NCI-H2196 (cell line): Measurements from ENCODE around the gene NR6A1.

Experiments
- DNase-seq: peaks from one replicate; lab custom pipeline; 2025; ENCODE audit not compliant: unreplicated experiment; lab: John Stamatoyannopoulos, UW

The NR6A1 gene

GRCh38 chr9:124797343-124798103 lies 26.4 kb upstream of the NR6A1 start:
- no peak for DNase-seq

- no peak for DNase-seq
Observed at GRCh38 chr9:124795881-124796431, 24.8 kb upstream of the NR6A1 start.

DNA sequence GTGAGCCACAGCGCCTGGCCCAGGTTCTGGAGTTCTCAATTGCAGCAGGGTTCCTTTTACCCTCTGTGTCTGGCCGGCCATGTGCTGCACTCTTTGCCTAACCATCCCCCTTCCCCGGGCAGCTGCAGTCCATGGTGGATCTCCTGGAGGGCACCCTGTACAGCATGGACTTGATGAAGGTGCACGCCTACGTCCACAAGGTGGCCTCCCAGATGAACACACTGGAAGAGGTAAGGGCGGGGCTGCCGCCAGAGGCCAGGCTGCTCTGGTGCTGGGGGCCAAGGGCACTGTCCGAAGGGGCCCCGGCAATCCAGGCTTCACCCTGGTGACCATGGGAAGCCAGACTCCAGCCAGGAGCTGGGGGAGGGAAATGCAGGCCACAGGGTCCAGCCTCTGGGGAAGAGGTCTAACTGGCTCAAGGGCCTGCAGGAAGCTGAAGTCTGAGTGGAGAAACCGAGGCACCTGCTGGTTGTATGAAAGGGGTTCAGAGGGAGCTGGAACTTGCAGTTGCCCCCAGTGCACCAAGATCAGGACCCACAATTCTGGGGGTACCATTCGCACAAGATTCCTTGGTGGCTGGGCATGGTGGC lies 23.9 kb upstream of the NR6A1 start:
- no peak for DNase-seq

DNA sequence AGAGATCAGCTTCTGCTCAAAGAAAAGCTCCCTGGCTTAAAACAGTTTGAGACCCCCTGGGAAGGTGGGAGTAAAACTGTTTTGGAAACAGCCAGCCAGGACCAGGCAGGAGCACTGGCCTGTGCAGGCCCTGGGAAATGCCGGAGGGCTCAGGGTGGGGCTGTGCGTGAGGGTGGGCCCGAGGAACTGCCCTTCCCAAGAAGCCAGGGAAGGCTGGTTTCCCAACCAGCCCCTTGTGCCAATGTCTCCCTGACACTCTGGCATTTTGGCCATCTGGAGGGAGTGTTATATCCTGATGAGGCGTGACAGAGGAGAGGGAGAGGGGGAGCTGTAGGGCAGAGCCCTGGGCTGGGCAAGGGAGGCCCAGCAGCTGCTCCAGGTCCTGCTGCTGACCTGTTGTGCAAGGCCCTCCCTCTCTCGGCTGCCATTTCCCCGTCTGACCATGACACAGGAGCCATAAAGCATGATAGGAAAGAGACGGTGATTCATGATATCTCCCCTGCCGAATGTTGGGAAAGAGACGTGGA lies 22.0 kb upstream of the NR6A1 start:
- DNase-seq = no peak

GRCh38 chr9:124792257-124793014 lies 21.3 kb upstream of the NR6A1 start:
- no peak for DNase-seq

DNA sequence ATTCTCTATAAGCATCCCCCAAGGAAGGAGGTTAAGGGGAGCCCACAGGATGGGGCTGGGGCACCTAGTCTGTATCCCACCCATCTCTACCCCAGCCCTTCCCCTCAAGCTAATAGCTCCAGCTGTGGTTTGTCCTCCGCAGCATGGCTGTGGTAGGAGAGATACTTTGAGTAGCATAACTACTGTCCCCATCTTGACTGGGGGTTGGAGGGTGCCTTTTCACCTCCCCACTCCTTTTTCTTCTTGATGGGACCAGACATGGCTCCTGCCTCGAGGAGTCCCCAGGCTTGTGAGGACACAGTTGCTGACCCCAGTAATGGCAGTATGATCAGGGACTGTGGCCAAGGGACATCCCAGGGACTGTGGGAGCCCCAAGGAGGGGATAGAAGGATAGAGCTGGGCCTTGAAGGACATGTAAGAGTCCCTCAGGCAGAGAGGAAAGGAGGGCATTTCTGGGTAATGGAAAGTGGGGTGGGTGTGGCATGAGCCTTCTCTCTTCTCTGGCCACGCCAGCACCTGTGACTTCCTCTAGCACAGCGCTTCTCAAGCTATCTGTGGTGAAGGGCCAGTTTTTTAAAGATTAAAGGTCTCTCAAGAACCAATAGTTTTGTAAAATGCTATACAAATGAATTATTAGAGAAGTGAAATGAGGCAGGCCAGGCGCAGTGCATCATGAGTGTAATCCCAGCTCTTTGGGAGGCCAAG lies 19.8 kb upstream of the NR6A1 start:
- DNase-seq = no peak

DNA sequence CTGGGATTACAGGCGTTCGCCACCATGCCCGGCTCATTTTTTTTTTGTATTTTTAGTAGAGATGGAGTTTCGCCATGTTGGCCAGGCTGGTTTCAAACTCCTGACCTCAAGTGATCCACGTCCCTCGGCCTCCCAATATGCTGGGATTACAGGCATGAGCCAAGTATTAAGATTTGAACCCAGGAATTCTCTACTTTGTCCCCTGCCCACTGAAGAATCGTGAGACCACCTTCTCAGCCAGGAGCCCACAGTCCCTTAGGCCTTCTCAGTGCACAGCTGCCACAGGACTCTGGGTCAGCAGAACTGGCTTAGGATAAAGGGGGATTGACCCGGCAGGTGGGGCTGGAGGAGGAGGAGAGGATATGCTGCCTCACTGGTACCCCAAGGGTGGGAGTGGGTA lies 19.2 kb upstream of the NR6A1 start:
- DNase-seq = no peak

GRCh38 chr9:124789531-124789930 lies 18.4 kb upstream of the NR6A1 start:
- DNase-seq = no peak

DNA sequence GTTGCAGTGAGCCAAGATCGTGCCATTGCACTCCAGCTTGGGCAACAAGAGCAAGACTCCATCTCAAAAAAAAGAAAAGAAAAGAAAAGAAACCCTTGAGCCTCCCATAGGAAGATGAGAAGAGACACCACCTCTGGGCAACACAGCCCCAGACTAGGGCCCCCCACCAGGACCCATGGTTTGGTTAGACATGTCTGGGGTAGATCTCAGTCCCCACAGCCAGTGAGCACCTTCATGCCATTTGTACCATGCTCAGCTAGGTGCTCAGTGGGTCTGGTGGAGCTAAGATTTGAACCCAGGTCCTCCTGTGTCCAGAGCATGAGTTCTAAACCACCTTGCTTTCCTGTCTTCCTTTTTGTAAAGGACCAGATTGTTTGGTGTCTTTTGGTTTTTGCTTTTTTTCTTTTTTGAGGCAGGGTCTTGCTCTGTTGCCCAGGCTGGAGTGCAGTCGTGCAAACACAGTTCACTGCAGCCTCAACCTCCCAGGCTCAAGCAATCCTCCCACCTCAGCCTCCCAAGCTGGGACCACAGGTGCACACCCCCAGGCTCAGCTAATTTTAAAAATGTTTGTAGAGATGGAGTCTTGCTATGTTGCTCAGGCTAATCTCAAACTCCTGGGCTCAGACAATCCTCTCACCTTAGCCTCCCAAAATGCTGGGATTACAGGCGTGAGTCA lies 17.6 kb upstream of the NR6A1 start:
- no peak for DNase-seq

DNA sequence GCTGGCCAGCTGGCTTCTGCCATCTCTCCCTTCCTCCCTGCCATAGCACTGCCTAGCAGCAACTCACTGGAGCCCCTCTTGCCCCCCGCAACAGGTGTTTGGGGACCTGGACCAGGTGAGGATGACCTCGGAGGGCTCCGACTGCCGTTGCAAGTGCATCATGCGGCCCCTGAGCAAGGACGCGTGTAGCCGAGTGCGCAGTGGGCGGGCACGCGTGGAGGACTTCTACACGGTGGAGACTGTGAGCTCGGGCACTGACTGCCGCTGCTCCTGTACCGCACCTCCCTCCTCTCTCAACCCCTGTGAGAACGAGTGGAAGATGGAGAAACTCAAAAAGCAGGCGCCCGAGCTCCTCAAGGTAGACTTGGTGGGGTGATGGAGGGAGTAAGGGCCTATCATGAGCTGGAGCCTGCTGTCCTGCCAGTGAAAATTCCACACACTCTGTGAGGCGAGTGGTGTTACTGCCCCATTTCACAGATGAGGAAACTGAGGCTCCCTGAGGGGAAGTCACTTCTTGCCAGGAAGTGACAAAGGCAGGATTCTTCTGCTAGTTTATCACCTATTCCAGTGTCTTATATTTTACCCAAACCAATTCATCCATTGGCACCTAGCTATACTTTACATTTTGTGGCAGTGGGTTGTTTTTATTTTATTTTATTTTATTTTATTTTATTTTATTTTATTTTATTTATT lies 15.9 kb upstream of the NR6A1 start:
- DNase-seq = no peak

- no peak for DNase-seq
Observed at GRCh38 chr9:124784509-124784908, 13.4 kb upstream of the NR6A1 start.

DNA sequence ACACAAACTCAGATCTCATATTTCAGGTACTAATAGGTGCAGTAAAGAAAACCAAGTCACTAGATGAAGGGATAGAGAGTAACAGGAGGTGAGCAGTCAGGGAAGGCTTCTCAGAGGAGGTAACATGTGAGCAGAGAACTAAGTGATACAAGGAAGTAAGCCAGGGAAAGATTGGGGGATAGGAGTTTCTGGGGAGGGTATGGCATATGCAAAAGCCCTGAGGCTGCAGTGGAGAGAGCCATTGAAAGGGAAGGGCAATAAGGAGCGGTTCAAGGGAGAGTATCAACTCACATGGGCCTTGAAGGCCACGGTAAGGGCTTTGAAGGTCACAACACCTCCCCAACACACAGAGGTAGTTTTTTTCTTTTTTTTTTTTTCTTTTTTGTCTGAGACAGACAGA lies 12.7 kb upstream of the NR6A1 start:
- DNase-seq = no peak

DNA sequence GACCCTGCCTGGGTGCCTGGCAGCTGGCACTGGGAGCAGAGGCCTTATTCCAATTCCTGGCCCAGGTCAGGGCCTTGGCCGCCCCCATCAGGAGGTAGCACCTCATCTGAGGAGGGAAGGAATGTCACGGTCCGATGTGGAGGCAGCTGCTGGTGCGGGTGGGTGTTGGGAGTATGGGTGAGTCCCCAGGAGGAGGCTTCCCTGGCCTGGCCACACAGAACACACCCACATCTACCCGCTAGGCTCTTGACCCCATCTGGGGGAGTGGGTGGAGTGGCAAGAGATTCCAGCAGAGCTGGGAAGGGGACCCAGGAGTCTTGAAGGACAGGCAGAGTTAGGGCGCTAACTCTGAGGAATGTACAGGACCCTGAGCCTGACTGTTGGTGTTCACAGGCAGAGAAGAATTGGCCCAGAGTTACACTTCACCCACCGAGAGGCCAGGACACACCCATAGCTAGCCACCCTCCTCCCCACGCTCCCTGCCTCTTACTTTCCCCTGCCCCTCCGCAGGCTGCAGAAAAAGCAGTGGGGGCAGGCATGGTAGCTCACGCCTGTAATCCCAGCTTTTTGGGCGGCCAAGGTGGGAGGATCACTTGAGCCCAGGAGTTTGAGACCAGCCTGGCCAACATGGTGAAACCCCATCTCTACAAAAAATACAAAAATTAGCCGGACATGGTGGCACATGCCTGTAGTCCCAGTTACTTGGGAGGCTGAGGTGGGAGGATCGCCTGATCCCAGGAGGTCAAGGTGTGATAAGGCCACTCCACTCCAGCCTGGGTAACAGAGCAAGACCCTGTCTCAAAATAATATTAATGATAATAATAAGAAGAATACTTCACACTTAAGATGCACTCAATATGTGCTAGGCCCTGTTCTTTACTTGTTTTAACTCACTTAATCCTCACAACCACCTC lies 11.8 kb upstream of the NR6A1 start:
- DNase-seq = no peak

GRCh38 chr9:124781967-124782660 lies 11.0 kb upstream of the NR6A1 start:
- no peak for DNase-seq

- no peak for DNase-seq
Observed at GRCh38 chr9:124780757-124781151, 9.6 kb upstream of the NR6A1 start.

- DNase-seq = no peak
Observed at GRCh38 chr9:124780060-124780756, 9.1 kb upstream of the NR6A1 start.

DNA sequence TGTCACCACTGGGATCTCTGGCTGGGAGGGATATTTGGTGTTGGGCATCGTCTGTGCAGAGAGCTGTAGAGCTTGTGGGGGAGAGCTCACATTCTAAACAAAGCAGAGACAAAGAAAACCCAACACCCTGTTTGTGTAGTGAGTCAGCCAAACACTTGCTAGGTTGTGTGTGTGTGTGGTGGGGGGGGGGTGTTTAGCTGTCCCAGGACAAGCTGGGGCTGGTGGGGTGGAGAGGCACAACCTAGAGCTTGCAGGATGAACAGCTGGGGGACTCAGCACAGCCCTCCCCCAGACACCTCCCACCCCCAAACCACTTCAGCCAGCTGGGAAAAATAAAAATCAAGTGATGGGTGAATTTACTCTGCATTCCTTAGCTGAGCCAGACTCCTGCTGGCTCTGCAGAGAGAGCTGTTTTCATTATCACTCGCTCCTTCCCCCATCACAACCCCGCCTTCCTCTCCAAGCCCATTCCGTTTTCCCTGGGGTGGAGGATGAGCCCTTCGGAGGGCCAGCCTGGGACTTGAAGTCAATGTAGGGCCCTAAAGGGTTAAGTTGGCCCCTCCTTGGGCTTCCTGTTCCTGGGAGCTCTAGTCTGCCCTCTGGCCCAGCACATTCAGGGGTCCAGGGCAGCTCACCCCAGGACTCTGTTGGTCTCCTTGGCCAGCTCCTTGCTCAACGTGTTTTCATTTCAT lies 8.4 kb upstream of the NR6A1 start:
- peak; percentile 18 for DNase-seq
